Esophagus mucosa (tissue), 1 donor: ENCODE results near the gene VIL1. TPM values are rescaled to one million over a fixed set of nuclear protein-coding genes. Genes with fewer than 3 reads are reported as not detected.

Source experiments
- ATAC-seq: fragments of 200-7000 bp; cut with Tn5 transposase; one replicate; pipeline ENCODE4 v1.9.1; 2020
- total RNA-seq: library from RNA; stranded (reverse); gene quantifications from one replicate; pipeline ENCODE4 v1.2.4, GENCODE V29; 2023
- donor health status: DM: yes; HTN: yes; CAD: no.

VIL1 gene
- total RNA-seq, 1 donor from 2014 or later = not detected

DNA sequence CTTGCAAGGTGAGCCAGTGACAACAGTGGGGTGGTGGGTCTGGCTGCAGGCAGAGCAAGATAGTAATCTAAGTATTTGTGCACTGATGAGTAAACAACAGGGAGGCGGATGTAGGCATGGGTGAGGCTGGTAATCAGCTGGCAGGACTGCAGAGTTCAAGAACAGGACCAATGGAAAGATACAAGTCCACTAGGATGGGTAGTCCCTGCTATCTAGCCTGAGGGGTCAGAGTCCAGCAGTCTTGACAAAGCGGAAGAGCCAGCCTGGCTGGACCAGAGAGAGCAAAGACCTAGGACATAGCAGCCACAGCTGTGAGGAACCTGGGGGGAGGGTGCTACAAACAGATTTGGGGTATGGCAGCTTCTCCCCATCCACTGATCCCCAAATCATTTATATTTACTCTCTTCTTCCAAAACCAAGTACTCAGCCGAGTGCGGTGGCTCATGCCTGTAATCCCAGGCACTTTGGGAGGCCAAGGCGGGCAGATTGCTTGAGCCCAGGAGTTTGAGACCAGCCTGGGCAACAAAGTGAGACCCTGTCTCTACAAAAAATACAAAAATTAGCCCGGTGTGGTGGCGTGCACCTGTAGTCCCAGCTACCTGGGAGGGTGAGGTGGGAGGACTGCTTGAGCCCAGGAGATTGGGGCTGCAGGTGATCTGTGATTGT is 25.9 kb downstream of the VIL1 start:
- ATAC-seq = no peak

DNA sequence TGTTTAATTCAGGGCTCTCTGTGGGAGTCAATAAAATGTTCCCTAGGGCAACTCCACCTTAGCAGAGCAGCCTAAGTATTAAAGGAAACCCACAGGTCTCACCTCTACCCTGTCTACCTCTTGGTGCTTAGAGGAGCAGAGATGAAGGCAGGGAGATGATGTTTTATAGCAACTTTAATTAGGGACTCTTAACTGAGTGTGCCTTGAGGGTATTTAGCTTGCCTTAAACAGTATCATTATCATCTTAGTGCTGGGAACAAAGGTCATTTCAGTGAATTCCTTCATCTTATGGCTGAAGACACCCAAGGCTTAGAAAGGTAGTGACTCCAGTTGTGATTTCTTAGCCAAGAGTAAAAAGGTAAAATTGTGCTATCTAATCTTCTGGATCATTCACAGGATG is 26.7 kb downstream of the VIL1 start:
- ATAC-seq = no peak

DNA sequence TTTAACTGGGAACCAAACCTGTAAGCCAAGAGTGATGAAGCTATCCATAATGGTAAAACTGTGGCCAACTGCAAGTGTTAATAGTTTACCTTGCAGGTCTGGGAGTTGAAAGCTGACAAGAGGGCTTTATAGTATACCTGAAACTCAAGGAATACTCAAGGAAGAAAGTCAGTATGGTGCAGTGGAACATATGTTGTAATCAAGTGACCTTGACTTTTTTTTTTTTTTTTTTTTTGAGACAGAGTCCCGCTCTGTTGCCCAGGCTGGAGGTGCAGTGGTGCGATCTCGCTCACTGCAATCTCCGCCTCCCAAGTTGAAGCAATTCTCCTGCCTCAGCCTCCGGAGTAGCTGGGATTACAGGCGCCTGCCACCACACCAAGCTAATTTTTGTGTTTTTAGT is 27.6 kb downstream of the VIL1 start:
- no peak for ATAC-seq

DNA sequence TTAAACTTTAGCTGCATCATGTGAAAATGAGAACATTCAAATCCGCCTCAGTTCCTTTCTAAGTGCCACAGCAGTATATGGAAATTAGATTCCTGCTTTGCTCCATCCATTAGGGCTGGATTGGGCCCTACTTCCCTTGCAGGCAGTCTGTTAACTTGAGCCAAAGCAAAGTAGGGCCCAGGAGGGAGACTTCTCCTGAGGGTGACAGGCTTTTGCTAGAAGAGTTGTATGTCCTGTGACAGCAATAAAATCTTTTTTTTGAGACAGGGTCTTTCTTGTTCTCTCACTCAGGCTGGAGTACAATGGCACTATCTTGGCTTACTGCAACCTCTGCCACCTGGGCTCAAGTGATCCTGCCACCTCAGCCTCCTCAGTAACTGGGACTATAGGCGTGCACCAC is 28.1 kb downstream of the VIL1 start:
- ATAC-seq = no peak

DNA sequence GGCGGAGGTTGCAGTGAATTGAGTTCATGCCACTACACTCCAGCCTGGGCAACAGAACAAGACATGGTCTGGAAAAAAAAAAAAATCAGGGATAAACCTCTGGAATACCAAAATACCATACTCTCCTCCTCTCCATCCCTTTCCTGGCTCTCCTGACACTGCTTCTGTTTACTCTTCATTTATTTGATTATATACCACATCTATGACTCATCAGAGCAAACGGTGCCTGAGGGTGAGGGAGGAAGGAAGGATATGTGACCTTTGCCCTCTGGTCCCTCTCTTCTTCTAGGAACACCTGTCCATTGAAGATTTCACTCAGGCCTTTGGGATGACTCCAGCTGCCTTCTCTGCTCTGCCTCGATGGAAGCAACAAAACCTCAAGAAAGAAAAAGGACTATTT is 30.0 kb downstream of the VIL1 start:
- ATAC-seq = peak; percentile 43

DNA sequence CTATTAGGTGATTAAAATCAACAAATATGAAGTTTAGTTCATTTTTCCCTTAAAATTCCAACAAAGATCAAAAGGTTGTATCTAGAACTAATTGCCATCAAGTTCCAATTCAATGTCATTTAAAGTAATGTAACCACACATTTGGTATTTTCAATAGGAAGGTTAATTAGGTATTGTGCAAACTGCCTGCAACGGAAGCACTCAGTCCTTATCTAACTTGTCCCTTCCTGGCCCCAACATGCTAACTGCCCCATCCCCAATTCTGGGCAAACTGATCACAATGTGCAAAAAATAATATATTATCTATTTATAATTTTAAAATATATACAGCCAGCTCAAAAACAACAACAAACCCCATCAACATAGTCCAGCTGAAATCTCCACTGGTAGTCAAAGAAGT is 33.2 kb downstream of the VIL1 start:
- ATAC-seq = no peak

DNA sequence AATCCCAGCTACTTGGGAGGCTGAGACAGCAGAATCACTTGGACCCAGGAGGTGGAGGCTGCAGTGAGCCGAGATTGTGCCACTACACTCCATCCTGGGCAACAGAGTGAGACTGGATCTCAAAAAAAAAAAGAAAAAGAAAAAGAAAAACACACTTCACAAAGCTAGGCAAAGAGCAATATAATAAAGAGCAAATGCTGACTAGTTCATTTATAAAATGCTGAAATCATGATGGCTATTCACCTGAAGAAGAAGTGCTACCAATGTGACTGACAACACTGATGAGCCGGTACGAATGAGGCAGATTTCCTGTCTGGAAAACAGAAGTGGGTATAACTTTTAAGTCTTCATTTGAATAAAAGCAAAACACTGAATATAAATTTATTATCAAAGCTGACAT is 37.9 kb downstream of the VIL1 start:
- ATAC-seq = no peak

DNA sequence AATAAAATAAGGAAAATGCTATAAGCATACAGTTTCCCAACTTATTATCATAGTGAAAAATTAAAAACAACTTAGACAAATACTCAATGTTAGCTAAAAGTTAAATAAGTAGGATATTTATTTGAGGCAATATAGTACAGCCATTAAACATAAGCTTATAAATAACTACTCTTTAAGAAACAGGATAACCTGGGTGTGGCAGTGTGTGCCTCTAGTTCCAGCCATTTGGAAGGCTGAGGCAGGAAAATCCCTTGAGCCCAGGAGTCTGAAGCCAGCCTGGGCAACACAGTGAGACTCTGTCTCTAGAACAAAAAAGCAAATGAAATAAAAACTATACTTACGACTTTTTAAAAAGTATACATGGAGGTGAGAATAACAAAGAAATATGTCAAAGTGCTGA is 39.7 kb downstream of the VIL1 start:
- ATAC-seq = no peak

DNA sequence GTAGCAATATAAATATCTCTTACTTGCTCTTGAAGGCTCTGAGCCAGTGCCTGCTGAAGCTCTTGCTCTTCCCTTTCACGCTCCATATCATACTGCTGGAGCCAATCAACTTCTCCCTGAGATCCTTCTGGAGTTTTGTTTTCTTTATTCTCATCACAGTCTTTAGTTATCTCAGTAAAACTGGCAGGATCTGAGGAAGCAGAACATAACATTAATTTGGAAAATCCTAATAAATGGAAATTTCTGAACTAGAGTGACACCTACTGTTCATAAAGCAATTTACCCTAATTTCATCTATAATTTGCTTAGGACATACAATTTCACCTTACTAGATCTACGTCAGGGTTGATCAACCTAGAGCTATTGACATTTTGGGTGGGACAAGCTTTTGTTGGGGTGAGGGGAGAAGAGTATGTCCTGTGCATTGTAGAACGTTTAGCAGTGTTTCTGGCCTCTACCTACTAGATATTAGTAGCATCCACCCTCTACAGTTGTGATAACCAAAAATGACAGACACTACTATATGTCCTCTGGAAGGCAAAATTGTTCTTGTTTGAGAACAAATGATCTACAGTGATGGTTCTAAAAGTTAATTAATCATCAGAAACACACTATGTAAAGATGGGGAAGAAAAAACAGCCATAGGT is 47.2 kb downstream of the VIL1 start:
- peak; percentile 42 for ATAC-seq

DNA sequence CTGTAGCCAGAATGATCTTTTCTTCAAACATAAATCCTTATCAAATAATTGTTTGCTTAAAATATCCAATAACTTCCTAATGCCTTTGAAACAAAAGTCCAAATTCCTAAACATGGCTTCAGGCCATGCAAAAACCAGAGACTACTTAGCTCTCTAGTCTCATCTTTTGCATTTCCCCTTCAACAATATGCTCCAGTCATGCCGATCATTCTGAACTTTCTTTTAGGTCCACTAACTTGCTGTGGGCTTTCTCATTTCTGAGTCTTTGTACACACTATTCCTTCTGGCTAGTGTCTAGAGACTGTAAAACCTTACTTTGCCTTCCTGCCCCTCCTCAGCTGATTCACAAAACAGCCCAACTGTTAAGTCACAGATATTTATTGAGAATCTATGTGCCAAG is 51.5 kb downstream of the VIL1 start:
- no peak for ATAC-seq

DNA sequence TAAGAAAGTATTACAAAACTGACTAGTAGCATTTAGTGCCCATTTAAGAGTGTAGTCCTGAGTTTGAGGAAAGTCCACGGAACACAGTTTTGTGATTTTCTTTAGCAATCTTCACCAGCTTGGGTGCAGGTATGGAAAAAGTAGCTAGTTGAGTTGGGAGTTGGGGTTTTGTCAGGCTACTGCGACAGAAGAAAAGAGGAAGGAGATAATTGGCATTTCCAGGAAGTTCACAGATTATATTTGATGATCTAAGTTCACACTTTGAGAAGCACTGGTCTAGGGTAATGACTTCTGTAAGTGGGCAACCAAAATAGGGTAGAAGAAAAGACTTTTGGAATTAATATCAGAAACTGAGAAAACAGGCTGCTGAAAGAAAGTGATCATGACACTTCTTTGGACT is 52.1 kb downstream of the VIL1 start:
- ATAC-seq = no peak

DNA sequence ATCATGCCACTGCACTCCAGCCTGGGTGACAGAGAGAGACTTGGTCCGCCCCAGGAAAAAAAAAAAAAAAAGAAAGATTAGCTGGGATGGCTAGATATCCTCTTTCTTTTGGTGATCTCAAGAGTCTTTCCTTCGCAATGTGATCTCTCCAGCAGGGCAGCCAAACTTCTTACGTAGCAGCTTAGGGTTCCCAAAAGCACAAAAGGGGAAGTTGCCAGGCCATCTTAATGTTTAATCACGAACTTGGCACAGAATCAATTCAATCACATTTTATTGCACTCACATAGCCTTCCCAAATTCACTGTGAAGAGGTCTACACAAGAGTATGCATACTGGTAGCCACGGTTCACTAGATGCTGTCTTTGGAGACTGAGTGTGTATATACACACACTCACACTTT is 53.1 kb downstream of the VIL1 start:
- no peak for ATAC-seq

DNA sequence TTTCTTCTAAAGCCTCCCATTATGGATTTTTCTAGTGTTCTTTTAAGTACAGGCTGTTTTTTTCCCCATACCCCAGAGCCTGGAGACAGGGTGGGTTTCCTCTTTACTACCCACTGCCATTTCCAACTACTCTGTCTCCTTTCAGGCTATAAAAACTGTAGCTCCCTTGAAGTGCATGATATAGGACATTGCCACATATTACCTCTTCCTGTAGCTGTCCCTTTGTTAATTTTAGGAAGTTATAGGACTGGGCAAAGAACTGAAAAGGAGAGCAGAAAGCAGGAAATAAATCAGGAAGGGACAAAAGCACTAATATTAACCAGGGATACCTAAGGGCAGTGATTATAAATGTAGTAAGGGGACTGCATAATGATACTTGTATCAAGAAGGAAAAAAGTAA is 54.1 kb downstream of the VIL1 start:
- ATAC-seq = no peak

DNA sequence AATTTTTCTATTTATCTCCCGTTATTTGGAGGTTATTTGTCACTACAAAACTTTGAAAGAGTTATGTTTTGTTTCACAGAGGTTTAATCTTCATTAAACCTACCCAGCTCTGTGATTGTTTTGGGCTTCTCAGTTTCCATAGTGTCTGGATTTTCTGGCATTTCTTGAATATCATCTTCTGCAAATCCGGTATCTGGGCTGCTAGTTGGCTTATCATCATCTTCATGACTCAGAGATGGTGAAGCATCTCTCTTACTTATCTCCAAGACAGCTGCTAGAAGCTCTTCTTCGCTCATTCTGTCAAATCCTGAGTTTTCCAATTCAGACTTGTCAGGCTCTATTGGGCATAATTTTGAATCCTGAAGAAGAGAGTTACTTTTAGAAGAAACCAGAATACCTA is 55.6 kb downstream of the VIL1 start:
- ATAC-seq = no peak

DNA sequence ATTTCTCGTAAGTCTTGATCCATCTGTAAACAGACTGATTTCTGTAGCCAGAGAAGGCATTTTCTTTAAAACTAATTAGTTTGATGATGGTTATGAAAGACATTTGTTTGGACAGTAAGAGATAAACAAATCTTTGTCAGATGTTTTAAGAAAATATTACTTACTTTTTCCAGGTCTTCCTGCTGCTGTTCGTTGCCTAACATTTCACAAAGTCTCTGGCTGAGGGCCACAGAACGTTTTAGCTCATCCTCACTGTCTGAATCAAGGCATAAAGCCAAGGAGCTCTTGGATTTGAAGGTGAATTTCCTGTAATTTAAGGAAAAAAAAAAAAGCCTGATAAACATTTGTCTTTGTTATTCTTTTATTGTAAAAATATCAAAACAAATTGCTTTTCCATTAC is 57.8 kb downstream of the VIL1 start:
- no peak for ATAC-seq

DNA sequence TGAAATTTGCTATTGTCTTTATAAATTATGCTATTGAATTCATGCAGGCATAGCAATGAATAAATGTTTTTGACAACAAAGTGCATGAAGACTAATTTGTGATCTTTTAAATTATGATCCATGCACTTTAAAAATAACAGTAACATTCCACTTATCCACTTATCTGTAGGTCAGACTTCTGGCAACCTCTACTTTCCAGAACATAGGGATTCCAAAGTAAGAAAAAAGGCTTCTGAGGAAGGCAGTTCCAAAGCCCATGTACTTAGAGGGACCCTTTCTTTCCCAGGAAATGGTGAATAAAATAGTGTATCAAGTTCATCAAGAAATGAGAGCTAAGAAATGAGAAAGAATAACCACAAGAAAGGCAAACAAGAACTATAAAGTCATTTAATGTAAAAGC is 58.3 kb downstream of the VIL1 start:
- ATAC-seq = no peak

DNA sequence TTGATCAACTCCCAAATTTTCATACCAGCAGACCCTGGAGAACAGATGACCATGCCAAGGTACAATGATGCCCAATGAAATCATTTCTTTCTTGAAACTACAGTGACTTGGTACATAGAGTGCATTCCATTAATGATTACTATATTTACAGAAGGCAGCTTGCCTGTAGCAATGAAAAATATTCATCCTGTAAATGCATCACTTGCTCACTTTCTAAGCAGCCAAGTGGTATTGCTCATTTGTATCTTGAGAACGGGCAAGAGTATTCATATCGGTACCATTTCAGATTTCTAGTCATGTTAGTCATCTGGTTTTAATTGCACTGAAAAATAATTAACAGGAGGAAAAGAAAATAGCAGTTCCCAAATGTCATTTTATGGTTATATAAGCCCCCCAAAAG is 59.6 kb downstream of the VIL1 start:
- ATAC-seq = no peak

DNA sequence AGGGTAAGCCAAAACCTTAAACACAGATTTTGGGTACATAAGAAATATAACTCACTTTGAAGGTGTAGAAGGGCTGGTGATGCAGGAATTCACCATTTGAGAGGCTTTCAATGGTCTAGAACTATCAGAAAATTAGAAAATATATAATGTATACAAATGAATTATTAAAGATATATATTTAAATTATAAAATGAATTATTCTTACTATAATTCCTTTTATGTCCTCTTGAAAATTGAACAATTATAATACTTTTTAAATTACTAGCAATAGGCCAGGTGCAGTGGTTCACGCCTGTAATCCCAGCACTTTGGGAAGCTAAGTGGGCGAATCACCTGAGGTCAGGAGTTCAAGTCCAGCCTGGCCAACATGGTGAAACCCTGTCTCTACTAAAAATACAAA is 60.7 kb downstream of the VIL1 start:
- no peak for ATAC-seq

DNA sequence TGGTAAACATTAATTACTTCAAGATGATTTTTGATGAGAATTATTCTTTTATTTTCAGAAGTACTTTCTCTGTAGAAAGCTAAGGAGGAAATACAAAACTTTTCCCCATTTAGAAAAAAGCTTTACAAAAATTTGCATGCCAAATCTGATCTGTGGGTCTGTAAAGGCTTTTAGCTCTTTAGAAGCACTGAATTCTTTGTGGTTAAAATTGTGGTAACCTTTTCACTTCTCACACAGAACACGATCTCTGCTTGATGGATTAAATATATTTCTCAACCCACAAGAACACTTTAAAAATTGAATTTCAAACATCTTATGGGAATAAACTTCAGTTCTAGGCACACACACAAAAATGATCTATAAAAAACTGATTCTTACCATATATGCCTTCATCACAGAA is 63.7 kb downstream of the VIL1 start:
- ATAC-seq = no peak

DNA sequence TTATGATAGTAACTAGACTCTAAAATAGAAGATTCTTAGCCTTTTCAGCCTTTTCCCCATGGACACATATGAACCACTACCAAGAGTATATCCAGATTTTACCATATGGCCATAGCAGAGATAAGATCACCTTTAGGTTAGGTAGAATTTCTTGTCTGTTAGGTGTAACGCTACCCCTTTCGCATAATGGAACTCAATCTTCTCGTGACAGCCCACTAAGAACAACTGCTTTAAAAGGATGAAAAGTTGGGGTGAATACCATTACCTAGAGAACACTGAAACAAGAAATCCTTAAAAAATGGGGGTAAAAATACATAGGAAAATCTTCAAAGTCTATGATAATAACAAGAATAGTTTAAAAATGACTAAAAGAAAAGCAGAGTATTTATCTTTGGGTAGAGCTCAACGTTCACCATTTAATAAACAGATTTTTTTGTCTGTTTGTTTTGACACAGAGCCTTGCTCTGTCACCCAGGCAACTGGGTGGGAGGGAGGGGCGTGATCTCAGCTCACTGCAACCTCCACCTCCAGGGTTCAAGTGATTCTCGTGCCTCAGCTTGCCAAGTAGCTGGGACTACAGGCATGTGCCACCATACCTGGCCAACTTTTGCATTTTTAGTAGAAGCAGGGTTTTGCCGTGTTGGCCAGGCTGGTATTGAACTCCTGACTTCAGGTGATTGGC is 67.2 kb downstream of the VIL1 start:
- ATAC-seq = no peak

DNA sequence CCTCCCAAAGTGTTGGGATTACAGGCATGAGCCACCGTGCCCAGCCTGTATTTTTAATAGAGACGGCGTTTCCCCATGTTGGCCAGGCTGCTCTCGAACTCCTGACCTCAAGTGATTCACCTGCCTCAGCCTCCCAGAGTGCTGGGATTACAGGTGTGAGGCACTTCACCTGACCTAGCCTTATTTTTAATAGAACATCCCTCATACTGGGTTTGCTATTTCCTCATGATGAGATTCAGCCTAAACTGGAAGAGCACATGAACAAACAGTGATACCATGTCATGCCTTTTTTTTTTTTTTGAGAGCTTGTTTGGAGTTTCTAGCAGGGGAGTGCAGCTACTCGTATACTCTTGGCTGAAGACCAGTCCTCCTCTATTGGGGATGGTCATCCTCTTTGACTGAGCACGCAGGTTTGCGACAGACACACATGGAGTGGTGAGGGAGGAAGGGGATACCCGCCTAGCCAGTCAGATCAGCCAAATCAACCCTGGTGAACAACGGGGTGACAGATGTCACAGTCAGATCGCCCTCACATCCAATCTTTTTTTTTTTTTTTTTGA is 81.7 kb downstream of the VIL1 start:
- peak; percentile 78 for ATAC-seq

DNA sequence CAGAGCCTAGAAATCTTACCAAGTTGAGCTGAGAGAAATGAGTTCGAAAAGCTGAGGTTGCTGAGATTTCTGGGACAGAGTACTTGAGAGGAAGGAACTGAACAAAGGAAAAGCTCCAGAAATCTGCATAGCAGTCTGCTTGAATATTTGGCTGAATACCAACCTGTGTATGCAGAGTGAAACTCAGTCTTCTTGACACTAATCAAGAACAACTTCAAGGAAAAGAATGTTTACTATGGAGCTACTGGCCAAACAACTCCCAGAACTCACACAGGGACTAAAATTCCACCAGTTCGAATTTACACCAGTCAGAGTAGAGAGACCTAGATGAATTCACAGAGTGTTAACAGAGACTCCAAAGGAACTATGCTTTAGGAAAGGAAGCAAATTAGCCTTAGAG is 82.7 kb downstream of the VIL1 start:
- no peak for ATAC-seq
